Measurements from ENCODE around the gene SREK1IP1.
"Not testable (repeated sequence)": the region's sequence is repeated elsewhere in the genome, so short reads cannot be mapped to it uniquely, and the experiment has no call there.

Gene SREK1IP1

DNA sequence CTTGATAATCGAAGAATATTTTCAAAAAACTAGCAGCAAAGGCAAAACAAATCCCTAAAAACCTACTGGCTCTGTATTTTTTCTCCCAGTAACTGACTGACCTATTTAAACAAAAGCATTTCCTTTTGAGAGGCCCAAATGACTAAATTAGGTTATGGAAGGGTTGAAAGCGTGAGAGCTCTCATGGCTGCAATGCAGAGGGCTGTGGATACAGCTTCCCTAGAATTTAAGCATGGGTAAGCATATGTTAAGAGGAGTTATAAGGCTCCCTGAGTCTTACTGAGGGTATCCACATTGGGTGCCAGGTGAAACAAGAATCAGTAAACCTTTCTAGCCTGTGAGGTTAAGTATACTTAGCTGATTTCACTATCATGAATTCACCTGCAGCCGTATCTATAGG is 45.9 kb downstream of the SREK1IP1 start:
- peaks cover 0 to 2% of the 10 kb centered on the region in 2 experiments for H3K36me3 ChIP-seq (ENCODE audit: control insufficient read depth in 1 of 2, insufficient read depth in 2 of 2, low read length in 2 of 2)
- WGBS (ENCODE audit: extremely low coverage, insufficient coverage, insufficient read length) = no CpG with 5 or more reads among the region's 3 CpGs
- no peaks in the 10 kb centered on the region for H3K27me3 ChIP-seq (ENCODE audit: insufficient read depth, low read length)
- H3K79me2 ChIP-seq (ENCODE audit: control insufficient read depth, insufficient read depth, low read length, poor library complexity) = no peaks in the 10 kb centered on the region
- no peak overlapping the region for H4K12ac ChIP-seq (ENCODE audit: low read depth, low read length)
- H3K18ac ChIP-seq (ENCODE audit: low read length) = no peak overlapping the region
- no peak overlapping the region for H2AFZ ChIP-seq (ENCODE audit: insufficient read depth, low read length, poor library complexity)
- no peak for DNase-seq
- no peak overlapping the region for H3K4me2 ChIP-seq (ENCODE audit: low read length)
- no peak overlapping the region for H3K14ac ChIP-seq (ENCODE audit: low read length)
- H2BK5ac ChIP-seq (ENCODE audit: low read depth, low read length, poor library complexity) = no peak overlapping the region
- no peak overlapping the region for H3K9ac ChIP-seq (ENCODE audit: low read length)
- no peak overlapping the region for H2BK12ac ChIP-seq (ENCODE audit: low read length)
- H2AK5ac ChIP-seq (ENCODE audit: low read length) = no peak overlapping the region
- no peak overlapping the region for H2BK120ac ChIP-seq (ENCODE audit: insufficient read depth, low read length, poor library complexity)
- H4K91ac ChIP-seq (ENCODE audit: low read depth, low read length) = no peak overlapping the region
- no peak overlapping the region for H4K8ac ChIP-seq (ENCODE audit: low read depth, low read length)
- H3K4me3 ChIP-seq (ENCODE audit: low read depth, low read length) = no peak overlapping the region
- no peaks in the 10 kb centered on the region for H3K79me1 ChIP-seq (ENCODE audit: low read length)
- no peaks in the 10 kb centered on the region for H3K9me3 ChIP-seq (ENCODE audit: insufficient read depth, low read depth, low read length)
- H3K27ac ChIP-seq (ENCODE audit: low read depth, low read length) = no peak overlapping the region
- H3K23ac ChIP-seq (ENCODE audit: low read length) = no peak overlapping the region
- no peak overlapping the region for H3K4ac ChIP-seq (ENCODE audit: low read depth, low read length)
- no peaks in the 10 kb centered on the region for H3K4me1 ChIP-seq (ENCODE audit: control insufficient read depth in 1 of 2, insufficient read depth in 2 of 2, low read length in 2 of 2)

DNA sequence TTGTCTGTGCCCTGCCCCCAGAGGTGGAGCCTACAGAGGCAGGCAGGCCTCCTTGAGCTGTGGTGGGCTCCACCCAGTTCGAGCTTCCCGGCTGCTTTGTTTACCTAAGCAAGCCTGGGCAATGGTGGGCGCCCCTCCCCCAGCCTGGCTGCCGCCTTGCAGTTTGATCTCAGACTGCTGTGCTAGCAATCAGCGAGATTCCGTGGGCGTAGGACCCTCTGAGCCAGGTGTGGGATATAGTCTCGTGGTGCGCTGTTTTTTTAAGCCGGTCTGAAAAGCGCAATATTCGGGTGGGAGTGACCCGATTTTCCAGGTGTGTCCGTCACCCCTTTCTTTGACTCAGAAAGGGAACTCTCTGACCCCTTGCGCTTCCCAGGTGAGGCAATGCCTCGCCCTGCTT is 54.0 kb downstream of the SREK1IP1 start:
- not testable (repeated sequence) for H3K18ac ChIP-seq (ENCODE audit: low read length); H3K9me3 ChIP-seq (ENCODE audit: insufficient read depth, low read depth, low read length); H3K4me3 ChIP-seq (ENCODE audit: low read depth, low read length); H3K14ac ChIP-seq (ENCODE audit: low read length); H2AFZ ChIP-seq (ENCODE audit: insufficient read depth, low read length, poor library complexity); H3K36me3 ChIP-seq (ENCODE audit: control insufficient read depth in 1 of 2, insufficient read depth in 2 of 2, low read length in 2 of 2); H3K27ac ChIP-seq (ENCODE audit: low read depth, low read length); H3K79me1 ChIP-seq (ENCODE audit: low read length); H2AK5ac ChIP-seq (ENCODE audit: low read length); H4K91ac ChIP-seq (ENCODE audit: low read depth, low read length); H4K12ac ChIP-seq (ENCODE audit: low read depth, low read length); H2BK12ac ChIP-seq (ENCODE audit: low read length); H3K4ac ChIP-seq (ENCODE audit: low read depth, low read length); DNase-seq; H2BK5ac ChIP-seq (ENCODE audit: low read depth, low read length, poor library complexity); H3K23ac ChIP-seq (ENCODE audit: low read length); H3K4me2 ChIP-seq (ENCODE audit: low read length); H3K4me1 ChIP-seq (ENCODE audit: control insufficient read depth in 1 of 2, insufficient read depth in 2 of 2, low read length in 2 of 2); H4K8ac ChIP-seq (ENCODE audit: low read depth, low read length); H3K79me2 ChIP-seq (ENCODE audit: control insufficient read depth, insufficient read depth, low read length, poor library complexity); H3K27me3 ChIP-seq (ENCODE audit: insufficient read depth, low read length); H3K9ac ChIP-seq (ENCODE audit: low read length); H2BK120ac ChIP-seq (ENCODE audit: insufficient read depth, low read length, poor library complexity)
- no CpG with 5 or more reads among the region's 16 CpGs for WGBS (ENCODE audit: extremely low coverage, insufficient coverage, insufficient read length)

DNA sequence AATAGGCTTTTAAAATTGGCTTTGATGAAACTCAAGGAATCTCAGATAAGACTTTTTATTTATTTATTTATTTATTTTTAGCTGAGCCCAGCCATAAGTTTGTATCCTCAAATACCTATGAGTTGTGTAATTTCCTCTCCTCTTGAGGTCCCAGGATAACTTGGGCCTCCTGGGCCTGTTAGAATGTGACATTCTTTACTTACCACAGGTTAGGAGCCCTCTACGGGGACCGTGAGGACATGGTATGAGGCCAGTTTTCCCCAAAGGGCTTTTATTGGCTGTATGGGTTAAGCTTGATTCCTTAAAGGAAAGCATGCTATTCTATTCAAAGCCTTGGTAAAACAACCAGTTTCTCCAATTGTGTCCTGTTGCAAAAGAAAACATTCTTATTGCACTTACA is 61.3 kb downstream of the SREK1IP1 start:
- Histone ChIP-seq H3K27me3 (ENCODE audit: insufficient read depth, low read length) (no peaks in the 10 kb centered on the region), H4K91ac (ENCODE audit: low read depth, low read length) (no peak overlapping the region), H3K4ac (ENCODE audit: low read depth, low read length) (no peak overlapping the region), H3K23ac (ENCODE audit: low read length) (no peak overlapping the region), H3K9ac (ENCODE audit: low read length) (no peak overlapping the region), H2AFZ (ENCODE audit: insufficient read depth, low read length, poor library complexity) (no peak overlapping the region), H2BK5ac (ENCODE audit: low read depth, low read length, poor library complexity) (no peak overlapping the region), H3K79me2 (ENCODE audit: control insufficient read depth, insufficient read depth, low read length, poor library complexity) (no peaks in the 10 kb centered on the region), H3K36me3 (ENCODE audit: control insufficient read depth in 1 of 2, insufficient read depth in 2 of 2, low read length in 2 of 2) (no peaks in the 10 kb centered on the region), H3K27ac (ENCODE audit: low read depth, low read length) (no peak overlapping the region), H2BK120ac (ENCODE audit: insufficient read depth, low read length, poor library complexity) (no peak overlapping the region), H4K8ac (ENCODE audit: low read depth, low read length) (no peak overlapping the region), H4K12ac (ENCODE audit: low read depth, low read length) (no peak overlapping the region), H3K4me3 (ENCODE audit: low read depth, low read length) (no peak overlapping the region), H2BK12ac (ENCODE audit: low read length) (no peak overlapping the region), H3K4me1 (ENCODE audit: control insufficient read depth in 1 of 2, insufficient read depth in 2 of 2, low read length in 2 of 2) (no peaks in the 10 kb centered on the region), H3K14ac (ENCODE audit: low read length) (no peak overlapping the region), H3K9me3 (ENCODE audit: insufficient read depth, low read depth, low read length) (no peaks in the 10 kb centered on the region), H3K4me2 (ENCODE audit: low read length) (no peak overlapping the region), H2AK5ac (ENCODE audit: low read length) (no peak overlapping the region), H3K18ac (ENCODE audit: low read length) (no peak overlapping the region), H3K79me1 (ENCODE audit: low read length) (no peaks in the 10 kb centered on the region)
- WGBS (ENCODE audit: extremely low coverage, insufficient coverage, insufficient read length) = no CpG with 5 or more reads among the region's 2 CpGs
- DNase-seq = no peak

DNA sequence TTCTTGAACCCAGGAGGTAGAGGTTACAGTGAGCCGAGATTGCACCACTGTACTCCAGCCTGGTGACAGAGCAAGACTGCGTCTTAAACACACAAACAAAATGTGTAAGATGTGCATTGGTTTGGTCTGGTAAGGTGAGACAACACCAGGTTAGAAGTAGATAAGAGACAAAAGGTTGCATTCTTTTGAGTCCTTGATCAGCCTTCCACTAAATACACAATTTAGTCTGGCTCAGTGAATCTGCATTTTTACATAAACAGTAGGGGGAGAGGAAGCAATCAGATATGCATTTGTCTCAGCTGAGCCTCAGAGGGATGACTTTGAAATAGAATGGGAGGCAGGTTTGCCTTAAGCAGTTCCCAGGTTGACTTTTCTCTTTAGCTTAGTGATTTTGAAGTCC is 62.4 kb downstream of the SREK1IP1 start:
- not testable (repeated sequence) for H4K8ac ChIP-seq (ENCODE audit: low read depth, low read length); H2BK120ac ChIP-seq (ENCODE audit: insufficient read depth, low read length, poor library complexity); H3K9me3 ChIP-seq (ENCODE audit: insufficient read depth, low read depth, low read length); H3K79me2 ChIP-seq (ENCODE audit: control insufficient read depth, insufficient read depth, low read length, poor library complexity); H2AK5ac ChIP-seq (ENCODE audit: low read length); H3K9ac ChIP-seq (ENCODE audit: low read length); H2AFZ ChIP-seq (ENCODE audit: insufficient read depth, low read length, poor library complexity); H3K36me3 ChIP-seq (ENCODE audit: control insufficient read depth in 1 of 2, insufficient read depth in 2 of 2, low read length in 2 of 2); H3K4me1 ChIP-seq (ENCODE audit: control insufficient read depth in 1 of 2, insufficient read depth in 2 of 2, low read length in 2 of 2); H3K79me1 ChIP-seq (ENCODE audit: low read length); H3K27me3 ChIP-seq (ENCODE audit: insufficient read depth, low read length); H3K4me3 ChIP-seq (ENCODE audit: low read depth, low read length); H3K18ac ChIP-seq (ENCODE audit: low read length); H3K4ac ChIP-seq (ENCODE audit: low read depth, low read length); H4K12ac ChIP-seq (ENCODE audit: low read depth, low read length); H4K91ac ChIP-seq (ENCODE audit: low read depth, low read length); H3K4me2 ChIP-seq (ENCODE audit: low read length); H3K14ac ChIP-seq (ENCODE audit: low read length); H3K23ac ChIP-seq (ENCODE audit: low read length); DNase-seq; H2BK12ac ChIP-seq (ENCODE audit: low read length); H3K27ac ChIP-seq (ENCODE audit: low read depth, low read length); H2BK5ac ChIP-seq (ENCODE audit: low read depth, low read length, poor library complexity)
- no CpG with 5 or more reads among the region's 2 CpGs for WGBS (ENCODE audit: extremely low coverage, insufficient coverage, insufficient read length)

Measured in trophoblast cell (in vitro differentiated cells and primary cell).